ENCODE measurements around the gene AIMP1.
A peak's percentile ranks its signal among the peaks of the same experiment; 100 is the strongest.

The AIMP1 gene

DNA sequence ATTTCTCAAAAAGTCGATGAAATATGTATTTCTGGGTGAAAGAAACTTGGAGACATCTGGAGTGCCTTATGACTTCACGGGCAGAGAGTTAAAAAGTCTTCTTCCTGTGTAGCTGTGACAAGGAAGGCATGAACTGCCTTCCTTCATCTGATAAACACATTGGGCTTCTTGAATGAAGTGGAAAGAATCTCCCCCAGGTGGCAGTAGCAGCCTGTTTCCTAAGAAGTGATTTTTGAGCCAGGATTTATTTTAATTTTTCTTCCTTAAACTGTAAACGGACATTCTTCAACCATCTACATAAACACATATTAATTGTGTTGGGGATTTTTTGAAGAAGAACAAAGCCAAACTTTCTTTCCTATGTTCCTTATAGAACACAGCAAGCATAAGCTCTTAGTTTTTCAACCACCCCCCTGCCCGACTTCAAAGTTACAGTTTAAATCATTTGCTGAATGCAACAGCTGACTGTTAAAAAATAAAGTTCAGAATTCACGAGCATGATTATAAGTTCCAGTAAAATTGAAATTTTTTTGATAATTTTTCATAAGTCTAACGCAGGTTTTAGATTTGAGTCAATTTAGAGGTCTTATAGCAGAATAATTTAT is 53.2 kb downstream of the AIMP1 start:
- TF ChIP-seq ZNF211 (tag by site-specific recombination; IDR thresholded peaks at IDR 0.05; ENCODE audit: low read depth) (no peak), ZNF112 (tag by site-specific recombination; IDR thresholded peaks at IDR 0.05) (no peak), ZNF654 (tag by site-specific recombination; IDR thresholded peaks at IDR 0.05; ENCODE audit: low read depth) (peak; percentile 46), ZNF140 (tag by site-specific recombination; IDR thresholded peaks at IDR 0.05) (no peak), ZNF585B (tag by site-specific recombination; IDR thresholded peaks at IDR 0.05) (no peak), ZNF10 (tag by site-specific recombination; IDR thresholded peaks at IDR 0.05) (peak; percentile 87), ZNF223 (tag by site-specific recombination; IDR thresholded peaks at IDR 0.05) (no peak), SCRT2 (tag by site-specific recombination; IDR thresholded peaks at IDR 0.05) (0 out of 2 replicates have a peak, but pooled peaks have one; percentile 13), PRDM1 (tag by site-specific recombination; IDR thresholded peaks at IDR 0.05) (no peak), ZNF785 (tag by site-specific recombination; IDR thresholded peaks at IDR 0.05) (no peak), ZNF366 (tag by site-specific recombination; conservative IDR thresholded peaks at IDR 0.05) (no peak)
- TF ChIP-seq, protein P1, sequence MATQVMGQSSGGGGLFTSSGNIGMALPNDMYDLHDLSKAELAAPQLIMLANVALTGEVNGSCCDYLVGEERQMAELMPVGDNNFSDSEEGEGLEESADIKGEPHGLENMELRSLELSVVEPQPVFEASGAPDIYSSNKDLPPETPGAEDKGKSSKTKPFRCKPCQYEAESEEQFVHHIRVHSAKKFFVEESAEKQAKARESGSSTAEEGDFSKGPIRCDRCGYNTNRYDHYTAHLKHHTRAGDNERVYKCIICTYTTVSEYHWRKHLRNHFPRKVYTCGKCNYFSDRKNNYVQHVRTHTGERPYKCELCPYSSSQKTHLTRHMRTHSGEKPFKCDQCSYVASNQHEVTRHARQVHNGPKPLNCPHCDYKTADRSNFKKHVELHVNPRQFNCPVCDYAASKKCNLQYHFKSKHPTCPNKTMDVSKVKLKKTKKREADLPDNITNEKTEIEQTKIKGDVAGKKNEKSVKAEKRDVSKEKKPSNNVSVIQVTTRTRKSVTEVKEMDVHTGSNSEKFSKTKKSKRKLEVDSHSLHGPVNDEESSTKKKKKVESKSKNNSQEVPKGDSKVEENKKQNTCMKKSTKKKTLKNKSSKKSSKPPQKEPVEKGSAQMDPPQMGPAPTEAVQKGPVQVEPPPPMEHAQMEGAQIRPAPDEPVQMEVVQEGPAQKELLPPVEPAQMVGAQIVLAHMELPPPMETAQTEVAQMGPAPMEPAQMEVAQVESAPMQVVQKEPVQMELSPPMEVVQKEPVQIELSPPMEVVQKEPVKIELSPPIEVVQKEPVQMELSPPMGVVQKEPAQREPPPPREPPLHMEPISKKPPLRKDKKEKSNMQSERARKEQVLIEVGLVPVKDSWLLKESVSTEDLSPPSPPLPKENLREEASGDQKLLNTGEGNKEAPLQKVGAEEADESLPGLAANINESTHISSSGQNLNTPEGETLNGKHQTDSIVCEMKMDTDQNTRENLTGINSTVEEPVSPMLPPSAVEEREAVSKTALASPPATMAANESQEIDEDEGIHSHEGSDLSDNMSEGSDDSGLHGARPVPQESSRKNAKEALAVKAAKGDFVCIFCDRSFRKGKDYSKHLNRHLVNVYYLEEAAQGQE (tag by site-specific recombination; IDR thresholded peaks at IDR 0.05), result no peak
- TF ChIP-seq, protein P2, sequence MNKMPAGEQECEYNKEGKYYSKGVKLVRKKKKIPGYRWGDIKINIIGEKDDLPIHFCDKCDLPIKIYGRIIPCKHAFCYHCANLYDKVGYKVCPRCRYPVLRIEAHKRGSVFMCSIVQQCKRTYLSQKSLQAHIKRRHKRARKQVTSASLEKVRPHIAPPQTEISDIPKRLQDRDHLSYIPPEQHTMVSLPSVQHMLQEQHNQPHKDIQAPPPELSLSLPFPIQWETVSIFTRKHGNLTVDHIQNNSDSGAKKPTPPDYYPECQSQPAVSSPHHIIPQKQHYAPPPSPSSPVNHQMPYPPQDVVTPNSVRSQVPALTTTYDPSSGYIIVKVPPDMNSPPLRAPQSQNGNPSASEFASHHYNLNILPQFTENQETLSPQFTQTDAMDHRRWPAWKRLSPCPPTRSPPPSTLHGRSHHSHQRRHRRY (tag by site-specific recombination; IDR thresholded peaks at IDR 0.05), result no peak
- no peak overlapping the region for H3K4me3 ChIP-seq (ENCODE audit: low read depth, low read length)
- ChIA-PET CTCF (interaction anchor here (0.6 to 1.8 kb wide), 16 partner anchors 9 to 1173 kb away, joined by 3 to 14 read pairs (median 4); no protein-coding TSS in a partner anchor), POLR2A (interaction anchor here (0.6 kb wide), 1 partner anchor 17 kb away, joined by 3 read pairs; no protein-coding TSS in a partner anchor)
- H3K27ac ChIP-seq (ENCODE audit: extremely low read depth, low read depth, low read length), result no peak overlapping the region
- no peaks in the 10 kb centered on the region for H3K9me3 ChIP-seq (ENCODE audit: control insufficient read depth, insufficient read depth, low read depth, low read length)
- no peaks in the 10 kb centered on the region for H3K4me1 ChIP-seq (ENCODE audit: control insufficient read depth, insufficient read depth, low read length)
- H3K36me3 ChIP-seq (ENCODE audit: control insufficient read depth in 2 of 2, insufficient read depth in 1 of 2, low read length in 2 of 2), result no peaks in the 10 kb centered on the region

DNA sequence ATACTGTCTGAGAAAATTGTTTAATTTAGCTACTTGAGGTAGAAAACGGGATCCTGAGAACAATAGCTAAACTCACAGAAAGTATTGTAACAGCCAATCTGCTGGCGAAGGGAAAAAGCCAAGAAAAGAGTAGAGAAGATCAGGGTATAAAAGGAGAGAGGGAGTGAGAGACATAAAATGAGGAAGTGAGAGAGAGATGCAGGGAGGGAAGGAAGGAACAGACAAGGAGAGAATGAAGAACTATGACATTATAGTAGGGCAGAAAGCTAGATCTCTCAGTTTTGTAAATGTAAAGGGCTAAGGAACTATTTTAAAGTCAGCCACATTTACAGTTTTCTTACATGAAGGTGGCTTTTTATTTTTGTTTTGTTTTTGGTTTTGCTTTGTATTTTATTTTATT is 53.9 kb downstream of the AIMP1 start:
- ChIA-PET POLR2A (no interaction called here), CTCF (interaction anchor here (0.6 to 1.8 kb wide), 15 partner anchors 8 to 1172 kb away, joined by 3 to 14 read pairs (median 4); no protein-coding TSS in a partner anchor)
- H3K9me3 ChIP-seq (ENCODE audit: control insufficient read depth, insufficient read depth, low read depth, low read length), result no peaks in the 10 kb centered on the region
- no peaks in the 10 kb centered on the region for H3K36me3 ChIP-seq (ENCODE audit: control insufficient read depth in 2 of 2, insufficient read depth in 1 of 2, low read length in 2 of 2)
- no peak overlapping the region for H3K27ac ChIP-seq (ENCODE audit: extremely low read depth, low read depth, low read length)
- TF ChIP-seq, protein P3, sequence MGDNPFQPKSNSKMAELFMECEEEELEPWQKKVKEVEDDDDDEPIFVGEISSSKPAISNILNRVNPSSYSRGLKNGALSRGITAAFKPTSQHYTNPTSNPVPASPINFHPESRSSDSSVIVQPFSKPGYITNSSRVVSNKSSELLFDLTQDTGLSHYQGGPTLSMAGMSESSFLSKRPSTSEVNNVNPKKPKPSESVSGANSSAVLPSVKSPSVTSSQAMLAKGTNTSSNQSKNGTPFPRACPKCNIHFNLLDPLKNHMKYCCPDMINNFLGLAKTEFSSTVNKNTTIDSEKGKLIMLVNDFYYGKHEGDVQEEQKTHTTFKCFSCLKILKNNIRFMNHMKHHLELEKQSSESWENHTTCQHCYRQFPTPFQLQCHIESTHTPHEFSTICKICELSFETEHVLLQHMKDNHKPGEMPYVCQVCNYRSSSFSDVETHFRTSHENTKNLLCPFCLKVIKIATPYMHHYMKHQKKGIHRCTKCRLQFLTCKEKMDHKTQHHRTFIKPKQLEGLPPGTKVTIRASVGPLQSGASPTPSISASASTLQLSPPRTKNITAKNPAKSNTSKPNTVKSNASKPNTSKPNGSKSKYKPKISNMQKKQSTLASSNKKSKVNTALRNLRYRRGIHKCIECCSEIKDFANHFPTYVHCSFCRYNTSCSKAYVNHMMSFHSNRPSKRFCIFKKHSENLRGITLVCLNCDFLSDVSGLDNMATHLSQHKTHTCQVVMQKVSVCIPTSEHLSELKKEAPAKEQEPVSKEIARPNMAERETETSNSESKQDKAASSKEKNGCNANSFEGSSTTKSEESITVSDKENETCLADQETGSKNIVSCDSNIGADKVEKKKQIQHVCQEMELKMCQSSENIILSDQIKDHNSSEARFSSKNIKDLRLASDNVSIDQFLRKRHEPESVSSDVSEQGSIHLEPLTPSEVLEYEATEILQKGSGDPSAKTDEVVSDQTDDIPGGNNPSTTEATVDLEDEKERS (tag by site-specific recombination; IDR thresholded peaks at IDR 0.05), result no peak
- TF ChIP-seq SETDB1 (IDR thresholded peaks at IDR 0.05; ENCODE audit: insufficient read length, low read length) (no peak), ZNF585B (tag by site-specific recombination; IDR thresholded peaks at IDR 0.05) (no peak), YY1 (tag by site-specific recombination; IDR thresholded peaks at IDR 0.05) (no peak), KLF1 (tag by site-specific recombination; IDR thresholded peaks at IDR 0.05) (no peak), ZNF155 (tag by site-specific recombination; IDR thresholded peaks at IDR 0.05) (no peak), HOXC10 (CRISPR knock-in tag; IDR thresholded peaks at IDR 0.05) (no peak), ZNF610 (tag by site-specific recombination; IDR thresholded peaks at IDR 0.05; ENCODE audit: borderline replicate concordance) (no peak), ZBTB1 (tag by site-specific recombination; IDR thresholded peaks at IDR 0.05) (no peak)
- TF ChIP-seq, protein P4, sequence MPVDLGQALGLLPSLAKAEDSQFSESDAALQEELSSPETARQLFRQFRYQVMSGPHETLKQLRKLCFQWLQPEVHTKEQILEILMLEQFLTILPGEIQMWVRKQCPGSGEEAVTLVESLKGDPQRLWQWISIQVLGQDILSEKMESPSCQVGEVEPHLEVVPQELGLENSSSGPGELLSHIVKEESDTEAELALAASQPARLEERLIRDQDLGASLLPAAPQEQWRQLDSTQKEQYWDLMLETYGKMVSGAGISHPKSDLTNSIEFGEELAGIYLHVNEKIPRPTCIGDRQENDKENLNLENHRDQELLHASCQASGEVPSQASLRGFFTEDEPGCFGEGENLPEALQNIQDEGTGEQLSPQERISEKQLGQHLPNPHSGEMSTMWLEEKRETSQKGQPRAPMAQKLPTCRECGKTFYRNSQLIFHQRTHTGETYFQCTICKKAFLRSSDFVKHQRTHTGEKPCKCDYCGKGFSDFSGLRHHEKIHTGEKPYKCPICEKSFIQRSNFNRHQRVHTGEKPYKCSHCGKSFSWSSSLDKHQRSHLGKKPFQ (tag by site-specific recombination; IDR thresholded peaks at IDR 0.05), result no peak
- TF ChIP-seq, protein P5, sequence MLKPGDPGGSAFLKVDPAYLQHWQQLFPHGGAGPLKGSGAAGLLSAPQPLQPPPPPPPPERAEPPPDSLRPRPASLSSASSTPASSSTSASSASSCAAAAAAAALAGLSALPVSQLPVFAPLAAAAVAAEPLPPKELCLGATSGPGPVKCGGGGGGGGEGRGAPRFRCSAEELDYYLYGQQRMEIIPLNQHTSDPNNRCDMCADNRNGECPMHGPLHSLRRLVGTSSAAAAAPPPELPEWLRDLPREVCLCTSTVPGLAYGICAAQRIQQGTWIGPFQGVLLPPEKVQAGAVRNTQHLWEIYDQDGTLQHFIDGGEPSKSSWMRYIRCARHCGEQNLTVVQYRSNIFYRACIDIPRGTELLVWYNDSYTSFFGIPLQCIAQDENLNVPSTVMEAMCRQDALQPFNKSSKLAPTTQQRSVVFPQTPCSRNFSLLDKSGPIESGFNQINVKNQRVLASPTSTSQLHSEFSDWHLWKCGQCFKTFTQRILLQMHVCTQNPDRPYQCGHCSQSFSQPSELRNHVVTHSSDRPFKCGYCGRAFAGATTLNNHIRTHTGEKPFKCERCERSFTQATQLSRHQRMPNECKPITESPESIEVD (tag by site-specific recombination; IDR thresholded peaks at IDR 0.05), result no peak
- no peaks in the 10 kb centered on the region for H3K4me1 ChIP-seq (ENCODE audit: control insufficient read depth, insufficient read depth, low read length)
- H3K4me3 ChIP-seq (ENCODE audit: low read depth, low read length), result no peak overlapping the region
